HG03135 (cell line): ENCODE data around the gene CDKN1B.

Experiments used
- ATAC-seq: cut with Tn5 transposase; IDR thresholded peaks from one replicate; pipeline ENCODE4 v1.9.1; 2021; ENCODE audit warnings: mild to moderate bottlenecking, moderate library complexity; ENCODE audit not compliant: unreplicated experiment

Gene CDKN1B

GRCh38 chr12:12716793-12717585, at the start of gene CDKN1B:
Gene CDKN1B (plus strand): TSS chr12:12717368. CDS start chr12:12717840, 472 bp downstream.
- ATAC-seq: peak; percentile 38

DNA sequence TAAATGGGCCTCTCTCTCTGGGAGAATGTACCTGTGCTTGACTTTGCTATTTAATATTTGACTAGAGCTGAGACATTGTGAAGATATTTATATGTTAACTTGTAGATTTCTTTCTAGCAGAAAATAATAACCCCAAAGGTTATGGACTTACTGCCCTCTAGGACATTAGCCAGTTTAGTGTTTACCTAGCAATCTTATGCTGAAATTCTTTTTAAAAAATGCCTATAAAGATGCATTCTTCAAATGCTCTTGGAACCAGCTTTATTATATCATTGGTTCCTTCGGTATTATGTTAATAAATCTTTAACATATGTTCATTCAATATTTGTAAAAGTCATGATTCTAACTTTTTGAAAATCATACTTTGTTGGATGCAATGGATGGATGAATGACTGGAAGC, 49.2 kb upstream of the CDKN1B start:
- ATAC-seq: no peak

DNA sequence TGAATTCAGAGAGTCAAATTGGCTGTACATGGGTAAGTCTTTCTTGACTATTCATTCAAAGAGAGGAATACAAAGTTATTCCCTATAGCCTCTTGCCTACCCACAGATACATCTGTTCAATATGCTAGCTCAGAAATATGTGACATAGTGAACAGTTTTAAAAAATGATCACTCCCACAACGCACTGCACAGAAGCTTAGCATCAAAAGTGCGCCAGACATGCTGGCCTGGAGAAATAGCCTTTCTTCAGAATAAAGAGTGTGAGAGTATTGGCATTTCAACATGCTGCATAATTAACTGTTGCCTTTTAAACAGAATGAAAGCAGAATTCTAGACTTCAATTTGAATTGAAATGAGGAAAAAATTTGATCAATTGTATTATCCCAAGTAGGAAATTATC, 48.1 kb upstream of the CDKN1B start:
- ATAC-seq: no peak

GRCh38 chr12:12671850-12672660, 45.1 kb upstream of the CDKN1B start:
- ATAC-seq: no peak

- no peak for ATAC-seq
Observed at GRCh38 chr12:12673296-12673695, 43.9 kb upstream of the CDKN1B start.

- no peak for ATAC-seq
Observed at GRCh38 chr12:12676605-12677004, 40.6 kb upstream of the CDKN1B start.

DNA sequence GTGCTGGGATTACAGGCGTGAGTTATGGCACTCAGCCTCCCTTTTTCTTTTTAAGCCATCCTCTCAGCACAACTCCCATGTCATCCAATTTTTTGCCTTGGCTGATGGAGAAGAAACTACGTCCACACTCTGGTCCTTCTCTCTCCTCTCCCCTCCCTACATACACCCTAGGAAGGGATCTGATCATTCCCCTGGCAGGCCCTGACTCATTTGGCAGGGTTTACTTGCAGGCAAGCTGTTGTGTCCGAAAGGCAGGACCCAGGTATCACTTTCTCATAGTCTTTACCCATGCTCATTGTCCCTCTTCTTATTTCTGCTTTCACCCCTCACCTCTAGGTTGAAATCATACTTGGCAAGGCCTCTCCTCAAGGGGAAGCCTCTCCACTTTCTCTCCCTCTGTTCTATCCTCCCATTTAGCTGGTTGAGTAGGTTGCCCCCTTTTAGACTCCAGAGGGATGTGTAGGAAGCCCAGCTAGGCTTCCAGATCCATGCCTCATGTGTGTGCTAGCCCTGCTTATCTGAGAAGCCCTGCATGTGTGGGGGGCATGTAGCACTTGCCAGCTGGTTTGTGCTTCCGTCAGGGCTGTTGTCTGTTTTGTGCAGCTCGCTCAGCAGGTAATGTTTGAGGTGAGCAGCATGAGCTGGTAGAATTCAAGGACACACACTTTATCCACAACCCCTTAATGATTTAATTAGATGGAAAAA, 36.0 kb upstream of the CDKN1B start:
- ATAC-seq: no peak

DNA sequence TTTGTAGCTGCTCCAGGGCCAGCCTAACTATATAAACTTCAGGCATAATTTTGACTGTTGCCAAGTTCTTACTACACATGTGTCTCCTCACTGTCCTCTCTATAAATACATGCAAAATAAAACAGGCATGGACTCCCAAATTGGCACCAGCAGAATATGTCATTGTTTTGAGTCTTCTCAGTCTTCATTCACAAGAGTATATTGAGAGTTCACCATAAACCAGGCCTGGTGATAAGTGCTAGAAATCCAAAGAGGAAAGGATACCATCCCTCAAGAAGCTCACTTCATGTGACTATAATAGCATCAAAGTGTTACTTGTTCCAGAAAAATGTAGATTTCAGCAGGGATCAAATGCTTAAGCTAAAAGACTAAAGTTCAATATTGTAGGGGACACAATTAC, 34.9 kb upstream of the CDKN1B start:
- no peak for ATAC-seq

- ATAC-seq: no peak
Observed at GRCh38 chr12:12683136-12683697, 34.0 kb upstream of the CDKN1B start.

DNA sequence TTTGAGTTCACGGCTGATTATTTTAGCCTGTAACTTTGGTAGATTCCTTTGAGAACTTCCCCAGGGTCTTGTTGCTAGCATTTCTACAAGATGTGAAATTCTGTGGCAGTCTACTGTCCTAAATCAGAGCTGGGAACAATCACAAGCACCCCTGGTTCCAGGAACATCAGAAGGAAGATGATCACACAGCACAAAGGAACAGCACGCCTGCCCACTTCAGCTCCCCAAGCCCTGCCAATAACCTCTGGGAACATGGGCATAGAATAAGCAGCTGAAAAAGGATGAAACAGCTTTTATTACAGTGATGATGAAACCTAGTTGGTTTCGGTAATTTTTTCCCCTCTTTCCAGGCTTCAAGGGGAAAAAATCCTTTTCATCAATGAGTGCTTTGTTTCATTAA, 33.4 kb upstream of the CDKN1B start:
- no peak for ATAC-seq

DNA sequence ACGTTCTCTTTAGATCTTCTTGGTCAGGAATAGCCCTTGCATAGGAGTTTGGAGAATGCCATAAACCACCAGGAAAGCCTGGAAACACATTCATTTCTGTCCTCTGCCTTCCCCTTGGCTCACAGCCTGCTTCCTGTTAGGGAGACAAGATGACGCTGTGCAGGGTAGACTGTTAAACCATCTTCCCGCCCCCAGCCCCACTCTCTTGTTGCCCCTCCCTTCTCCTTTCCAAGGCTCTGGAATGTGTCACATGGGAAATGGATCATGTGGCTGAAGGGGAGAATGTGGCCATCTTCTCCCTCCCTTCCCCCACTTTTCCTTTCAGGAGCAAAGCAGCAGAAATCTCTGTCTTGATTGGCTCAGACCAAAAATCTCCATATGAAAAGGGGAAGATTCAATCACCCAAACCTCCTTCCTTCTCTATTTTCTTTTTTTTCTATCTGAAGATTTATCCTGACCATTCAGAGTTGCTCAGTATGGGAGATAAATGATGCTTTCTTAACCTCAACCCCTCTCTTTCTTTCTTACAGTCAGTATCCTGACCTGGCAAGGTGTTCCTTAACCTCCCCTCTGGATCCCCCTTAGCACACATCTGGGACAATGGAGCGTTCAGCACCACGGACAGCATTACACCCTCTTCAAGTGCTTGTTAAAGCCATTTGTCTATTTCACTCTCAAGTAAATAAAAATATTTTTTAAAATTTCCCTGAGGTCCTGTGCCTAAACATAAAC, 32.6 kb upstream of the CDKN1B start:
- ATAC-seq: no peak

DNA sequence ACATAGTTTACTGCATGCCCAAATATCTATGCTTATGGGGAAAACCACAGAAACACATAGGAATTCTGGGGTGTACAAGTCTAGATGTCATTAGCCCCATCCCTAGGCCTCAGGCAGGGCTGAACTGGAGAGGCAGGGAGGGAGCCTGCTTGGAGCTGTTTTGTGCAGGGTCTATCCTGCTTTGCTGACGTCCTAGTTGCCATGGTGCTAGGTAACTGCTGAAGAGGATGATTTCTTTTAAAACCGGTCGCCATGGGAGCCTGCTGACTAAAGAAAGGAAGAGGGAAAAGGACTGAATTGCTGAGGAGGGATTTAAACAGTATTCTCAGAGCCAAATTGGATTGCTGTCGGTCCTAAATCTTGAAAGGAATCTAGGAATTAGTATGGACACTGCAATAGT, 31.9 kb upstream of the CDKN1B start:
- no peak for ATAC-seq

GRCh38 chr12:12686472-12686871, 30.7 kb upstream of the CDKN1B start:
- ATAC-seq: no peak

GRCh38 chr12:12686925-12687324, 30.2 kb upstream of the CDKN1B start:
- ATAC-seq: no peak

DNA sequence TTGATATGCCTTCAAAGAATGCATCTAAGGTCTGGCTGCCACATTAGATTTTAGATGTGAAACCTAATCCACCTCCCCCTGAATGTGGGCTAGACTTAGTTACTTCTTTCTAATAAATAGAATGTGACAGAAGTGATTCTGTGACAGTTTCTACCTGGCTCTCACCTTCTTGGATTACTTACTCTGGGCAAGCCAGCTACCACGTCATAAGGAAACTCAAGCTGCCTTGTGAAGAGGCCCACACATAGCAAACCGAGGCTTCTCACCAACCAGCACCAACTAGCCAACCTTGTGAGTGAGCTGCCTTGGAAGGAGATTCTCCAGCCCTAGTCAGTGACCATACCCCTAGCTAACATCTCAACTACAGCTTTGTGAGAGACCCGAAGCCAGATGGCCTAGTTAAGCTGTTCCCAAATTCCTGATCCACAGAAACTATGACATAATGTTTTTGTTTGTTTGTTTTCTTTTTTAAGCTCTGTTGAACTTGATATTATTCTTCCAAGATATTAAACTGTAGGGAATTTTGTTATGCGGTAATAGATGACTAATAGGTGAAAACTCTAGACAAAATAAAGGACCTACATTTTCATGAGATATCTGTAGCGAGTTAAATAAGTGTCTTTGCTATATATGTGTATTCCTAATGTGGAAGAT, 27.4 kb upstream of the CDKN1B start:
- ATAC-seq: no peak

GRCh38 chr12:12691549-12691948, 25.6 kb upstream of the CDKN1B start:
- no peak for ATAC-seq

DNA sequence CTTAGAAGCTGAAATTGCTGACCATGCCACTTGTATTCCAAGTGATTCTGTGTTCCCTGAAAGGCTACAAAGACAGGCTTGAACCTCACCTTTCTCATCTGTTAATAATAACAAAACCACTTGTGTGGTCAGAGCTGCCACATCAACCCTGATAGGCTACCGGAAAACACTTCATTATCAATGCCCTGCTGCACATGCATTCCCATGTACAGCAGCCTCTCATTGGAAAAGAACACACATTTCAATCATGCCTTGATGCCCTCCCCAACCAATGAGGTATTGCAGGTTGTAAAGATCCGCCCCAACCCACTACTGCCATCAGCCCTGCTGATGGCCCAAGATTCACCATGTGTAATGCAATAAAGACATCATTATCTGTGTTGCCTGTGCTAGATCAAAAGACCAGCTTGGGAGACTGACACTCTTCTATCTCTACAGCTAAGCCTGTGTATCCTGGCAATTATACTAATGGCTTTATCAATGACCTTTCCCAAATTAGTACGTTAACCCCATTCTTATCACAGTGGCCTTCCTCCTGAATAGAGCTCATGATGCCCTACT, 24.0 kb upstream of the CDKN1B start:
- ATAC-seq: no peak

GRCh38 chr12:12696562-12697383, 20.4 kb upstream of the CDKN1B start:
- peak; percentile 67 for ATAC-seq

GRCh38 chr12:12699345-12699744, 17.8 kb upstream of the CDKN1B start:
- ATAC-seq: no peak
